Activated CD8-positive, alpha-beta memory T cell treated with anti-CD3 and anti-CD28 coated beads, Interleukin-2, amount 10 ng/mL, durations not matched to agents 7 days and 5 days (primary cell): ENCODE data around the gene GPR153. TPM values are rescaled to one million over a fixed set of nuclear protein-coding genes. Genes with fewer than 3 reads are reported as not detected.
"Not testable (repeated sequence)": the region's sequence is repeated elsewhere in the genome, so short reads cannot be mapped to it uniquely, and the experiment has no call there.

ENCODE experiments used
- ATAC-seq: fragments of 150-1000 bp; cut with Tn5 transposase; one replicate; pipeline ENCODE4 v1.10.0; 2021; ENCODE audit warnings: moderate library complexity
- CTCF ChIA-PET: fragments of 350-600 bp; sonication (Branson Sonifier 250); formaldehyde crosslinking; loops from one replicate; lab custom pipeline; 2021; ENCODE audit warnings: antibody characterized with exemption; lab: Charles Lee
- DNase-seq: peaks from one replicate; pipeline ENCODE4 v3.0.0-alpha.2; 2020
- H3K27ac Mint-ChIP-seq: one replicate; pipeline ENCODE4 v1.8.0; 2021; ENCODE audit warnings: mild to moderate bottlenecking, mixed read lengths
- H3K27me3 Mint-ChIP-seq: one replicate; pipeline ENCODE4 v1.8.0; 2021; ENCODE audit warnings: mixed read lengths
- H3K36me3 Mint-ChIP-seq: one replicate; pipeline ENCODE4 v1.8.0; 2021; ENCODE audit warnings: mild to moderate bottlenecking, mixed read lengths
- H3K4me1 Mint-ChIP-seq: one replicate; pipeline ENCODE4 v1.8.0; 2021; ENCODE audit warnings: mixed read lengths
- H3K4me3 Mint-ChIP-seq: one replicate; pipeline ENCODE4 v1.8.0; 2021; ENCODE audit warnings: mild to moderate bottlenecking, moderate library complexity, mixed read lengths
- H3K9me3 Mint-ChIP-seq: one replicate; pipeline ENCODE4 v1.8.0; 2022; ENCODE audit warnings: low read depth, mixed read lengths
- total RNA-seq, 2 experiments: library from RNA; stranded (reverse); gene quantifications; one replicate each; pipeline ENCODE4 v1.2.3, GENCODE V29; 2021

The GPR153 gene
- total RNA-seq, 2 experiments from 2014 or later, result 1.1 to 1.2 TPM

DNA sequence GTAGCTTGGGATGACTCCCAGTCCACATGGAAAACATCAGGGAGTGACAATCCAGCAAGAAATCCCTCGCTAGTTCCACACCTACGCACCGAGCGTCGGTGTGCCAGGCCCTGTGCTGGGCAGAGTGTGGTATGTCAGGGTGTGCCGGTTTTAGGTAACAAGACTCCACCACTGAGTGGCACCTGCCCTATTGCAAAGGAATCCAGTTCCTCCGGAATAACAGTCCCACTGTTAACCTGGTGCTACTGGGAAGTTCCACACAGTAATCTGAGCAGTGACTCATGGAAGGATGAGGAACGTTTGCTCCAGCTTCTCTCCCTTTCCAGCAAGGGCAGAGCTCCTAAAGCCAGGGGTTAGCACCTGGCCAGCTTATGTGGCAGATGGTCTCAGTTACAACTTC, 40.7 kb downstream of the GPR153 start:
- H3K4me3 Mint-ChIP-seq, result no peak overlapping the region
- DNase-seq (no peak), ATAC-seq (no peak)
- H3K9me3 Mint-ChIP-seq, result no peaks in the 10 kb centered on the region
- CTCF ChIA-PET, result no interaction called here
- no peaks in the 10 kb centered on the region for H3K4me1 Mint-ChIP-seq
- H3K36me3 Mint-ChIP-seq, result peaks cover 24% of the 10 kb centered on the region
- H3K27me3 Mint-ChIP-seq, result no peaks in the 10 kb centered on the region
- no peak overlapping the region for H3K27ac Mint-ChIP-seq

DNA sequence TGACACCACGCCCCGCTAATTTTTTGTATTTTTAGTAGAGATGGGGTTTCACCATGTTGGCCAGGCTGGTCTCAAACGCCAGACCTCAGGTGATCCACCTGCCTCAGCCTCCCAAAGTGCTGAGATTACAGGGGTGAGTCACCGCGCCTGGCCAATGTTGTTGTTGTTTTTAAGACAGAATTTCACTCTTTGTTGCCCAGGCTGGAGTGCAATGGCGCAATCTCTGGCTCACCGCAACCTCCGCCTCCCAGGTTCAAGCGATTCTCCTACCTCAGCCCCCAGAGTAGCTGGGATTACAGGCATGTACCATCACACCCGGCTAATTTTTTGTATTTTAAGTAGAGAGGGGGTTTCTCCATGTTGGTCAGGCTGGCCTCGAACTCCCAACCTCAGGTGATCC, 41.3 kb downstream of the GPR153 start:
- not testable (repeated sequence) for DNase-seq, H3K4me1 Mint-ChIP-seq, H3K9me3 Mint-ChIP-seq, H3K4me3 Mint-ChIP-seq, H3K27ac Mint-ChIP-seq, H3K27me3 Mint-ChIP-seq, ATAC-seq
- CTCF ChIA-PET, result interaction anchor here (0.5 kb wide), 1 partner anchor 17 kb away, joined by 3 read pairs; no protein-coding TSS in a partner anchor
- peaks cover 20% of the 10 kb centered on the region for H3K36me3 Mint-ChIP-seq

DNA sequence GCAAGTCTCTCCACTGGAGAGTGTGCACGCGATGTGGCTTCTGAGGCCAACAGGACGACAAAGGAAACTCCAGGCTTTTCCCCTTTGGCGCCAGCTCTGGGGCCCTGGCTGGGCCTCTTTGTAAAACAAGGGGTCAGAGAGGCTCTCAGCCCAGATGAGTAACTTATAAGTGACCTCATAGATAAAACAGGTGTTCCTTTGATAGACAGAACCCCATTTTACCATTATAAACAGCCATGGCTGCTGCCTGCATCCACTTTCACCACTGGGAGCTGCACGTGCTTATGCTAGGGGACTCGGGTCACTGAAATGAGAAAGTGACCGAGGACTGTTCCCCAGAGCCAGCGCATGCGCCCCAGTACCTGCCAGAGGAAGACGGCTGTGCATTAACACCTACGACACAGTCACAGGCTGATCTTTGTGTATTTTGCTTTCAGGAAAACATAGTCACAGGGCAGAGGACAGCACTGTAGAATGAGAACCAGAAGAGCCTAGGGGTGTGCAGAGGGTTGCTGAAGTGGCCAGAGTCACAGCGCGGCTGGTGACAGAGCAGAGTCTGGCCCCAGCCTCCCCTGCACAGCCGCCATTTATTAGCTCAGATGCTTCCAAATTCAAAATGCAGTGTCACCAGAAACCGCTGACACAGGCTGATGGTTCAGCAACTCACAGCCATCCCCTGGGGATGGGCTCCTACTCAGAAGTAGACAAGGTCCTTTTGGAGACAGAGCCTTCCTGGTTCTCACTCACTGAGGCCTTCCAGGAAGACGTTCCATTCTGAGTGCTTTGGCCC, 42.3 kb downstream of the GPR153 start:
- Mint-ChIP-seq H3K27me3 (no peaks in the 10 kb centered on the region), H3K4me3 (no peak overlapping the region), H3K4me1 (no peaks in the 10 kb centered on the region), H3K27ac (no peak overlapping the region), H3K9me3 (no peaks in the 10 kb centered on the region), H3K36me3 (peaks cover 9% of the 10 kb centered on the region)
- CTCF ChIA-PET, result interaction anchor here (1.0 kb wide), 1 partner anchor 12 kb away, joined by 3 read pairs; the partner anchor contains the start of gene RNF207
- no peak for ATAC-seq
- no peak for DNase-seq

DNA sequence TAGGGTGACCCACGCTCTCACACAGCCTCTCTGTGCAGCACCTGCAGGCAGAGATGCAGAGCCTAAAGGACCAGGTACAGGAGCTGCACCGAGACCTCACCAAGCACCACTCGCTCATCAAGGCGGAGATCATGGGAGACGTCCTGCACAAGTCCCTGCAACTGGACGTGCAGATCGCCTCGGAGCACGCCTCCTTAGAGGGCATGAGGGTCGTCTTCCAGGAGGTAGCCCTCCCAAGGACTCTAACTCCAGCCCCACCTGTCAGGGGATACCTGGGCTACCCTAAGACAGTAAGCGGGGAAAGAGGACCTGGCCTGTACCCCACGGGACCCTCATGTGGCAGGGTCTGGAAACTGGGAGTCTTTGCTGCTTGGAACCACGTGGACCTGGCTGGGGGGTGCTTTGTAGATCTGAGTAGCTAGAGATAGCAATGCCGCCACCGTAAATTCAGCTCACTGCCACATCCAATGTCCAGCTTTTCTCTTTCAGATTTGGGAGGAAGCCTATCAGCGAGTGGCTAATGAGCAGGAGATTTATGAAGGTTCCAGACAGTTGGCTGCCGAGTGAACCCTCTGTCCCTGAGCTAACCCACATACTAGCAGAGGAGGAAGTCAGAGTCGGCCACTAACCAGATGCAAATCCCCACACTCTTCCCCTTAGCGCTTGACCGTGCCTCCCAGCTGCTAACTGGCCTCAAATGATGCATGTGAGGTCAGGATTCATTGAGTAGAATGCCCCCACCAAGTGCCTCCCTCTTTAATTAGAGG, 48.5 kb downstream of the GPR153 start:
- no peak overlapping the region for H3K27ac Mint-ChIP-seq
- no peaks in the 10 kb centered on the region for H3K36me3 Mint-ChIP-seq
- H3K27me3 Mint-ChIP-seq, result peaks cover 10% of the 10 kb centered on the region
- CTCF ChIA-PET, result interaction anchor here (1.1 to 1.2 kb wide), 2 partner anchors 10 to 34 kb away, joined by 3 read pairs; no protein-coding TSS in a partner anchor
- ATAC-seq, result no peak
- H3K9me3 Mint-ChIP-seq, result no peaks in the 10 kb centered on the region
- H3K4me1 Mint-ChIP-seq, result peaks cover 9% of the 10 kb centered on the region
- no peak for DNase-seq
- H3K4me3 Mint-ChIP-seq, result no peak overlapping the region

DNA sequence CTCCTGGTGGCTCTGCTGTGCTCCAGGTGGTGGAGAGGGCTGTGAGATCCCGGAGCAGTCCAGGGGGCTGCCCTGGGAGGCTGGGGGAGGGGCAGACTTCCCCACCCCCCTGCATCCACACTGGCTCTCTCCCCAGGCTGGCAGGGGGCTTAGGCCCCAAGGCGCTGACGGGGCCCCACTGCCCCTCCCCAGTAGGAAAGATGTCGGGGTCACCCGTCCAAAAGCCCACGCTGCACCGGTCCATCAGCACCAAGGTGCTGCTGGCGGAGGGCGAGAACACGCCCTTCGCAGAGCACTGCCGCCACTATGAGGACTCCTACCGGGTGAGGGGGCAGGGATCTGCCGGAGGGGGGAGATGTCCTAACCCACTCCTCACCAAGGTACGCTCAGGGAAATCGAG, 49.2 kb downstream of the GPR153 start:
- H3K4me1 Mint-ChIP-seq, result peaks cover 12% of the 10 kb centered on the region
- CTCF ChIA-PET, result no interaction called here
- H3K36me3 Mint-ChIP-seq, result peaks cover 1% of the 10 kb centered on the region

DNA sequence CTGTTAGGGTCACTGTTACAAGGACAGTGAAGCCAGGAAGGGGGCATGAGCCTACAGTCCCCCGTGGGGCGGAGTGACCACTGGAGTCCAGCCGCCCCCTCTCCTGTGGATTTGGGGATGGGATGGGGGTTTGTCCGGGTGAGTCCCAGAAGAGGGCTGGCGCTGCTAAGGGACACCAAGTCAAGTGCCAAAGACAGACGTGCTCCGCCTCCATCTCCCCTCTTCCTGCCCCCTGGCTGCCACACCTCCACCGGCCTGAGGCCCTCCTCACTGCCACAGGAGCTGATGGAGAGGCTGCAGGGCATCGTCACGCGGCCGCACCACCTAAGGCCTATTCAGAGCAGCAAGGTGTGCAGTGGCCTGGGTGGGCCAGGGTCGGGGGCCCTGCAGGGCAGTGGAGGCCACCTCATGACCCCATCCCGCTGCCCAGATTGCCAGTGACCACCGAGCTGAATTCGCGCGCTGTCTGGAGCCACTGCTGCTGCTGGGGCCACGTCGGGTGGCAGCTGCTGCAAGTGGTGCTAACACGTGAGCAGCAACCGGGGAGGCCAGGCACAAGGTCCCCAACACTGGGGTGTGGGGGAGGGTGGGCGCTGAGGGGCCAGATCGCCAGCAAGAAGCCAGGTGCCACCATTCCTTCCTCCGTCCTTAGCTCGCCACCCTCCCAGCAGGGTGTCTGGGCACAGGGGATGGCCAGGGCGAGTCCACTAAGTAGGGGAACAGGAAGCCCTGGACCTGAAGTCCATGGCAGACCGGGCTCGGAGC, 50.1 kb downstream of the GPR153 start:
- no peak overlapping the region for H3K4me3 Mint-ChIP-seq
- H3K9me3 Mint-ChIP-seq, result no peaks in the 10 kb centered on the region
- ATAC-seq (no peak), DNase-seq (no peak)
- CTCF ChIA-PET, result interaction anchor here (0.8 to 1.1 kb wide), 3 partner anchors 25 to 34 kb away, joined by 3 to 5 read pairs (median 4); no protein-coding TSS in a partner anchor
- H3K27me3 Mint-ChIP-seq, result peaks cover 13% of the 10 kb centered on the region
- H3K36me3 Mint-ChIP-seq, result peaks cover 1% of the 10 kb centered on the region
- H3K27ac Mint-ChIP-seq, result no peak overlapping the region
- peaks cover 12% of the 10 kb centered on the region for H3K4me1 Mint-ChIP-seq

More for the DNA sequence above, 49.2 kb downstream of the GPR153 start:
- no peak for DNase-seq
- peaks cover 12% of the 10 kb centered on the region for H3K27me3 Mint-ChIP-seq
- no peak for ATAC-seq
- H3K27ac Mint-ChIP-seq, result no peak overlapping the region
- H3K4me3 Mint-ChIP-seq, result no peak overlapping the region
- no peaks in the 10 kb centered on the region for H3K9me3 Mint-ChIP-seq

DNA sequence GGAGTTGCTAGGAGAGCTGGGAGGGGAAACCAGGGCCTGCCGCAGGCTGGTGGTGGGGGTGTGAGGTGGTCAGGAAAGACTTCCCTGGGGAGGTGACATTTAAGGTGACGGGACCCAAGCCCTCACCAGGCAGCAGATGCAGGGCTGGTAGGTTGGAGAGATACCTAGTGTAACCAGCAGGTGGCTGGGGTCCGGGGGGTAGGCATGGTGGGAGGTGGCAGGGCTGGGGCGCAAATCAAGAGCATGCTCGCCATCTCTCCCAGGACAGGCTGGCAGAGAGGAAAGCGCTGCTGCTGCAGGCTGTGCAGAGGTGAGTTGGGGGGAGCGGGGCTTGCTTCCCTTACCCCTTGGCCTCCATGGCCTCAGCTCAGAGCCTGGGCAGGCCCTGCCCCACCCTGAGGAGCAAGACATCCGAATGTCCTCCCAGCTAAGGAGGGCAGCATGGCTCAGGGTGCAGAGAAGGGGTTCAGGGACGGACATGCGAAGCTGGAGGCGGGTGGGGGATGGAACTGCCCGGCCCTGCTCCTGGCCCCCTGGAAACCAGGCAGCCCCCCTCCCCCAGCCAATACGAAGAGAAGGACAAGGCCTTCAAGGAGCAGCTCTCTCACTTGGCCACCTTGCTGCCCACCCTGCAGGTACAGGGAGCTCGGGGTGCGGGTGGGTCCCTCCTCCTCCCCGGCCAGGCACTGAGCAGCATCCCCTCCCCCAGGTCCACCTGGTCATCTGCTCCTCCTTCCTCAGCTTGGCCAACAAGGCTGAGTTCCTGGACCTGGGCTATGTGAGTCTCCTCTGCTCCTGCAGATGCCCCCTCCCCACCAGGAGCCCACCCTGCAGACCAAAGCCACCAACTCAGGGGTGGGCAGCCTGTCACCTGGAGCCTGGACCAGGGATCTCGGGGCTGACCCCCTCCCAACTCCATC, 51.0 kb downstream of the GPR153 start:
- Mint-ChIP-seq H3K27me3 (peaks cover 13% of the 10 kb centered on the region), H3K27ac (no peak overlapping the region), H3K9me3 (no peaks in the 10 kb centered on the region), H3K4me3 (no peak overlapping the region), H3K4me1 (peaks cover 12% of the 10 kb centered on the region), H3K36me3 (peaks cover 1% of the 10 kb centered on the region)
- DNase-seq (no peak), ATAC-seq (no peak)
- CTCF ChIA-PET, result interaction anchor here (0.8 to 1.1 kb wide), 3 partner anchors 24 to 29 kb away, joined by 3 to 5 read pairs (median 3); no protein-coding TSS in a partner anchor

DNA sequence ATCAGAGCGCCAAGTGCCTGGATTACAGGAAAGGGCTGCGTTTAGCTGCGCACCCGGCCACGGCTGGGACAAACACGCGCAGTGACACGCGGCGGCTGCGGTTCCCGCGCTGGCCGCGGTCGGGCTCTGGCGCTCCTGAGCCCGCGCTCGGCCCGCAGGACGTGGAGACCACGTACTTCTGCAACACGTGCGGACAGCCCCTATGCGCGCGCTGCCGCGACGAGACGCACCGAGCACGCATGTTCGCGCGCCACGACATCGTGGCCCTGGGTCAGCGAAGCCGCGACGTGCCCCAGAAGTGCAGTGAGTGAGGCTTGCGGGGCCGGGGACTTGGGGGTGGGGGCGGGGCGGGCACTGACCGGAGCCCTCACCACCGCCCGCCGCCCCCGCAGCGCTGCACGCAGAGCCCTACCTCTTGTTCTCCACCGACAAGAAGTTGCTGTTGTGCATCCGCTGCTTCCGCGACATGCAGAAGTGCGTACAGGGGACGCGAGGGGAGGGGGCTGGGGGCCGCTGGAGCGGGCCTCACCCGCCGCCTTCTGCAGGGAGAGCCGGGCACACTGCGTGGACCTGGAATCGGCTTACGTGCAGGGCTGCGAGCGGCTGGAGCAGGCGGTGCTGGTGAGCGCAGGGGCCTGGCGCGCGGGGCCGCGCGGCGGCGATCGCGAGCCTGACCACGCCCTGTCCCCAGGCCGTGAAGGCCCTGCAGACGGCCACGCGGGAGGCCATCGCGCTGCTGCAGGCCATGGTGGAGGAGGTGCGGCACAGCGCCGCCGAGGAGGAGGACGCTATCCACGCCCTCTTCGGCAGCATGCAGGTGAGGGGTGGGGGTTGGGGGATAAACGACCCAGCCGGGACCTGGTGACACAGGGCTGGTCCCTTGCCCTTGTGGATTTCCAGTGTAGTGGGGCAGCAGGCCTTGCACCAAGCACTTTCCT, 51.9 kb downstream of the GPR153 start:
- peak overlapping the region; percentile 24 for H3K4me3 Mint-ChIP-seq
- H3K27ac Mint-ChIP-seq, result no peak overlapping the region
- H3K36me3 Mint-ChIP-seq, result peaks cover 1% of the 10 kb centered on the region
- ATAC-seq (peak; percentile 18), DNase-seq (no peak)
- H3K4me1 Mint-ChIP-seq, result peaks cover 15% of the 10 kb centered on the region
- peaks cover 13% of the 10 kb centered on the region for H3K27me3 Mint-ChIP-seq
- H3K9me3 Mint-ChIP-seq, result no peaks in the 10 kb centered on the region
- CTCF ChIA-PET, result interaction anchor here (0.8 to 1.2 kb wide), 4 partner anchors 17 to 37 kb away, joined by 3 to 5 read pairs (median 3); no protein-coding TSS in a partner anchor

DNA sequence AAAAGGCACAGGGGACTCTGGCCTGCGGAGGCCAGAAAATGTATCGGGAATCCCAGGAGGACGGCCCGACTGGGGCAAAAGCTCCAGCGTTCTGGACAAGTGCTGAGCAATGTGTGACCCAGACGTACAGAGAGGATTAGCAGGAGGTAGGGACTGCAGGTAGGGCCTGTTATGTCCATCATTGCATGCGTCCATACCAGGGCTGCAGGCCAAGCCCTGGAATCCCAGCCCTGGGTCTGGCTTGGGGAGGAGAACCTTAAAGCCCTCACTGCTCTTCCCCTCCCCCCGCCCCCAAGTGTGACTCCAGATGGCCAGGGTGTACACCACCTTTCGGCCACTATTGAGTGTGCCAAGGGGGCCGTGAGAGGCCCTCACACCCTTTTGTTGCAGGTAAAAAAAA, 53.0 kb downstream of the GPR153 start:
- H3K27me3 Mint-ChIP-seq, result peaks cover 13% of the 10 kb centered on the region
- H3K4me3 Mint-ChIP-seq, result no peak overlapping the region
- H3K27ac Mint-ChIP-seq, result no peak overlapping the region
- no peak for DNase-seq
- CTCF ChIA-PET, result interaction anchor here (0.7 to 2.4 kb wide), 4 partner anchors 17 to 38 kb away, joined by 3 to 7 read pairs (median 3); no protein-coding TSS in a partner anchor
- peaks cover 15% of the 10 kb centered on the region for H3K4me1 Mint-ChIP-seq
- no peak for ATAC-seq
- H3K36me3 Mint-ChIP-seq, result peaks cover 1% of the 10 kb centered on the region
- H3K9me3 Mint-ChIP-seq, result no peaks in the 10 kb centered on the region

DNA sequence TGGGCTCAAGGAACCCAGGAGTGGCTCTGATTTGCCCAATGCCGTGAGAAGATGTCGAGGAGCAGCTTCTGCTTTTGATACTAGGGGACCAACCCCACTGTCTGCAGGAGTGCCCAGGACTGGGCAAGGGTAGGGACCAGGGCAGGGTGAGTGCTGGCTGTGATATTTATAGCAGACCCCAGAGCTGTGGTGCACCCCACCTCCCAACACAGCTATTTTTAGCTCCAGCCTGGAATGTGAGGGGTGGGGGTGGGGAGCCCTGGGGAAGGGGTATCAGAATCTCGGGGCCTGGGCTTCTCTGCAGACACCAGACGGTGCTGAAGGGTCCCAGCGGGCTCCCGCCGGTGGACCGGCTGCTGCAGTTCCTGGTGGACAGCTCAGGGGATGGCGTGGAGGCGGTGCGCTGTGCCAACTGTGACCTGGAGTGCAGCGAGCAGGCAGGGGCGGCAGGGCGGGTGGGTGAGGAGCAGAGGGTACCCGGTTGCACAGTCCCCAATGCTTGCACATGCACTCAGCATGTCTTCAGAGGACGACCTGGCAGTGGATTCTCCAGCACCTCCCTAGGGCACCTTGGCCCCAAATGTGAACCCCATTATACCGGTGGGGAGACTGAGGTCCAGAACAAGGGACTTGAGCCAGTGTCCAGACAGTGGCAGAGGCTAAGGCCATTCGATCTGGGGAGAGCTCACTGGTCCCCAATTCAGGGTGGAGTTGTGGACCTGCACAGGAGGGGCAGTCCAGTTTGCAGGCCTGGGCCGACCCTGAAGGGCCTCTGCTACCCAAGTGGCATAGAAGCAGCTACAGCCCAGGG, 53.6 kb downstream of the GPR153 start:
- peak overlapping the region; percentile 71 for H3K4me3 Mint-ChIP-seq
- no peaks in the 10 kb centered on the region for H3K9me3 Mint-ChIP-seq
- peaks cover 1% of the 10 kb centered on the region for H3K36me3 Mint-ChIP-seq
- CTCF ChIA-PET, result interaction anchor here (0.9 to 3.0 kb wide), 12 partner anchors 8 to 284 kb away, joined by 3 to 17 read pairs (median 4); no protein-coding TSS in a partner anchor
- H3K4me1 Mint-ChIP-seq, result peaks cover 12% of the 10 kb centered on the region
- H3K27ac Mint-ChIP-seq, result no peak overlapping the region
- ATAC-seq, result no peak
- H3K27me3 Mint-ChIP-seq, result peaks cover 13% of the 10 kb centered on the region
- DNase-seq, result no peak

DNA sequence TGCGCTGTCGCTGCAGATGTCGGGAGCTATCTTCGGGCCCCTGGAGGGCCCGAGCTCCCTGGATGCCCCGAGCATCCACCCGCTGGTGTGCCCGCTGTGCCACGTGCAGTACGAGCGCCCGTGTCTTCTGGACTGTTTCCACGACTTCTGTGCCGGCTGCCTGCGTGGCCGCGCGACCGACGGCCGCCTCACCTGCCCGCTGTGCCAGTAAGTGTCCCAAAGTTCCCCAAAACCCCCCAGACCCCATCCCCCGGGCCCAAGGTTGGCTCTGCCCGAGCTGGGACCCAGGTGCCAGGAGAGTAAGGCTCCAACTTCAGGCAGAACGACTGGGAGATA, 54.4 kb downstream of the GPR153 start:
- Mint-ChIP-seq H3K27me3 (peaks cover 13% of the 10 kb centered on the region), H3K4me1 (peaks cover 9% of the 10 kb centered on the region), H3K9me3 (no peaks in the 10 kb centered on the region), H3K36me3 (peaks cover 1% of the 10 kb centered on the region), H3K4me3 (peak overlapping the region; percentile 71), H3K27ac (no peak overlapping the region)
- CTCF ChIA-PET, result interaction anchor here (0.7 to 3.0 kb wide), 18 partner anchors 8 to 426 kb away, joined by 3 to 17 read pairs (median 4); no protein-coding TSS in a partner anchor
- no peak for DNase-seq
- no peak for ATAC-seq
